ENCODE data around the gene SGSM2. TPM values are rescaled to one million over a fixed set of nuclear protein-coding genes. Genes with fewer than 3 reads are reported as not detected.
"Not testable (repeated sequence)": the region's sequence is repeated elsewhere in the genome, so short reads cannot be mapped to it uniquely, and the experiment has no call there.

The SGSM2 gene
- polyA plus RNA-seq, 1 experiment: 43.6 TPM

- ChIA-PET CTCF (interaction anchor here (0.6 kb wide), 1 partner anchor 287 kb away, joined by 3 read pairs; no protein-coding TSS in a partner anchor), POLR2A (no interaction called here)
- Histone ChIP-seq H3K27me3 (ENCODE audit: control insufficient read depth, insufficient read depth, low read length) (no peaks in the 10 kb centered on the region), H3K4me3 (ENCODE audit: low read depth, low read length) (no peak overlapping the region), H3K36me3 (ENCODE audit: control insufficient read depth, insufficient read depth, low read length) (peaks cover under 1% of the 10 kb centered on the region; the same call in 1 of the 2 replicates)
- DNase-seq (ENCODE audit: low read depth): no peak
- TF ChIP-seq, protein P1, sequence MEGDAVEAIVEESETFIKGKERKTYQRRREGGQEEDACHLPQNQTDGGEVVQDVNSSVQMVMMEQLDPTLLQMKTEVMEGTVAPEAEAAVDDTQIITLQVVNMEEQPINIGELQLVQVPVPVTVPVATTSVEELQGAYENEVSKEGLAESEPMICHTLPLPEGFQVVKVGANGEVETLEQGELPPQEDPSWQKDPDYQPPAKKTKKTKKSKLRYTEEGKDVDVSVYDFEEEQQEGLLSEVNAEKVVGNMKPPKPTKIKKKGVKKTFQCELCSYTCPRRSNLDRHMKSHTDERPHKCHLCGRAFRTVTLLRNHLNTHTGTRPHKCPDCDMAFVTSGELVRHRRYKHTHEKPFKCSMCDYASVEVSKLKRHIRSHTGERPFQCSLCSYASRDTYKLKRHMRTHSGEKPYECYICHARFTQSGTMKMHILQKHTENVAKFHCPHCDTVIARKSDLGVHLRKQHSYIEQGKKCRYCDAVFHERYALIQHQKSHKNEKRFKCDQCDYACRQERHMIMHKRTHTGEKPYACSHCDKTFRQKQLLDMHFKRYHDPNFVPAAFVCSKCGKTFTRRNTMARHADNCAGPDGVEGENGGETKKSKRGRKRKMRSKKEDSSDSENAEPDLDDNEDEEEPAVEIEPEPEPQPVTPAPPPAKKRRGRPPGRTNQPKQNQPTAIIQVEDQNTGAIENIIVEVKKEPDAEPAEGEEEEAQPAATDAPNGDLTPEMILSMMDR (IDR thresholded peaks at IDR 0.05; ENCODE audit: insufficient read depth, low read depth, low read length): no peak
These were observed 32.4 kb upstream of the SGSM2 start for GRCh38 chr17:2304931-2305330.

DNA sequence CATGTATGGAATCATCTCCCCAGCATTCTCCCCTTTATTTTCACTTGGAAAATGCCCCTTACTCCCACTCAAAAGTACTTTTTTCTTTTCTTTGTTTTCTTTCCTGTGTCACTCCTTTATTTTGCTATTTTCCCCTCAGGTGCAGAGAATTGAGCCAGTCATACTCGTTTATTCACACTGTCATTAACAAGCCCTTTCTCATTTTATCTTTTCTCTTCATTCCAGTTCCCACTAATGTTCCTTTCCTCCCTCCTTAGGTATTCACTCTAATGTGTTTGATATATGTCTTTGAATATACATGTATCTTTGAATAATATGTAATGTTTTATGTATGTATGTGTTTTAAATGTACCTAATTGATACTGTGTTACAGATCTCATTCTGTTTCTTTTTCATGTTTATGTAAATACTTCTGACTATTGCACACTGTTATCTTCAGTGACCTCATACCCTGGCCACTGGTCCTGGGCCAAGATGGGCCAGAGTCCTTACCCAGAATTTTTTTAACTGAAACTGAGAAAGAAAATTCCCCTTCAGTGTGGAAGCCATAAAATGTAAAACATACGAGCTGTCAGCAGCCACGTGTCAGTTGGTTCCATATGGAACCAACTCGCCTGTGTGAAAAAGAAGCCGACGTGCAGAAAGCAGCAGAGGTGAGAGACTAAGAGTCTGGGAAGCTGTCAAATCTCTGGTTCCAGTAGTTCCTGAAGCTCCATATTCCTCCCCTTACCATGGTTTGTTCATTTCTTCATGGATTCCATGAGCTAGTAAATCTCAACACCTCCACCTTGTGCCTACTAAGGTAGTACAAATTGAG is 27.8 kb upstream of the SGSM2 start:
- ChIA-PET CTCF (no interaction called here), POLR2A (no interaction called here)
- no peaks in the 10 kb centered on the region for H3K27me3 ChIP-seq (ENCODE audit: control insufficient read depth, insufficient read depth, low read length)

GRCh38 chr17:2312736-2313135 is 24.6 kb upstream of the SGSM2 start:
- POLR2A ChIA-PET: no interaction called here
- no peak for DNase-seq (ENCODE audit: low read depth)
- no peaks in the 10 kb centered on the region for H3K36me3 ChIP-seq (ENCODE audit: control insufficient read depth, insufficient read depth, low read length)
- no peak overlapping the region for H3K4me3 ChIP-seq (ENCODE audit: low read depth, low read length)
- CTCF ChIA-PET: no interaction called here
- TF ChIP-seq, protein P1 (IDR thresholded peaks at IDR 0.05; ENCODE audit: insufficient read depth, low read depth, low read length): no peak
- H3K27me3 ChIP-seq (ENCODE audit: control insufficient read depth, insufficient read depth, low read length): no peaks in the 10 kb centered on the region

More for the DNA sequence above, 27.8 kb upstream of the SGSM2 start:
- DNase-seq (ENCODE audit: low read depth): no peak
- TF ChIP-seq, protein P1 (IDR thresholded peaks at IDR 0.05; ENCODE audit: insufficient read depth, low read depth, low read length): no peak
- Histone ChIP-seq H3K4me3 (ENCODE audit: low read depth, low read length) (no peak overlapping the region), H3K36me3 (ENCODE audit: control insufficient read depth, insufficient read depth, low read length) (no peaks in the 10 kb centered on the region)

DNA sequence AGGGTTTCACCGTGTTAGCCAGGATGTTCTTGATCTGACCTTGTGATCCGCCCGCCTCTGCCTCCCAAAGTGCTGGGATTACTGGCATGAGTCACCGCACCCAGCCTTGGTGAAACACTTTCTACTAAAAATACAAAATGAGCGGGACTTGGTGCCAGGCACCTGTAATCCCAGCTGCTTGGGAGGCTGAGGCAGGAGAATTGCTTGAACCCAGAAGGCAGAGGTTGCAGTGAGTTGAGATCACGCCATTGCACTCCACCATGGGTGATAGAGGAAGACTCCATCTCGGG is 20.4 kb upstream of the SGSM2 start:
- H3K27me3 ChIP-seq (ENCODE audit: control insufficient read depth, insufficient read depth, low read length); POLR2A ChIA-PET; H3K4me3 ChIP-seq (ENCODE audit: low read depth, low read length); H3K36me3 ChIP-seq (ENCODE audit: control insufficient read depth, insufficient read depth, low read length); CTCF ChIA-PET; DNase-seq (ENCODE audit: low read depth): not testable (repeated sequence)

- no peak overlapping the region for H3K4me3 ChIP-seq (ENCODE audit: low read depth, low read length)
- ChIA-PET CTCF (interaction anchor here (1.1 kb wide), 1 partner anchor 10 kb away, joined by 5 read pairs; no protein-coding TSS in a partner anchor), POLR2A (no interaction called here)
- H3K27me3 ChIP-seq (ENCODE audit: control insufficient read depth, insufficient read depth, low read length): no peaks in the 10 kb centered on the region
- H3K36me3 ChIP-seq (ENCODE audit: control insufficient read depth, insufficient read depth, low read length): peaks cover 1% of the 10 kb centered on the region; the same call in 1 of the 2 replicates
- TF ChIP-seq, protein P1 (IDR thresholded peaks at IDR 0.05; ENCODE audit: insufficient read depth, low read depth, low read length): no peak
- DNase-seq (ENCODE audit: low read depth): no peak
These were observed 19.5 kb upstream of the SGSM2 start for GRCh38 chr17:2317796-2318195.

- DNase-seq (ENCODE audit: low read depth): no peak
- ChIA-PET CTCF (interaction anchor here (1.3 kb wide), 1 partner anchor 17 kb away, joined by 3 read pairs; the partner anchor contains the start of gene TSR1), POLR2A (no interaction called here)
- TF ChIP-seq, protein P1 (IDR thresholded peaks at IDR 0.05; ENCODE audit: insufficient read depth, low read depth, low read length): no peak
- H3K4me3 ChIP-seq (ENCODE audit: low read depth, low read length): no peak overlapping the region
- H3K27me3 ChIP-seq (ENCODE audit: control insufficient read depth, insufficient read depth, low read length): no peaks in the 10 kb centered on the region
- peaks cover 9% of the 10 kb centered on the region for H3K36me3 ChIP-seq (ENCODE audit: control insufficient read depth, insufficient read depth, low read length)
These were observed 18.2 kb upstream of the SGSM2 start for GRCh38 chr17:2319051-2319450.

All from BJ (cell line).